MM.1S (cell line): ENCODE results near the gene HGFAC.

Source experiments
- DNase-seq: peaks from one replicate; pipeline ENCODE4 v3.0.0-alpha.2; 2015
- H2AFZ ChIP-seq: fragments of 300-600 bp; sonication (generic); 2 replicates; pipeline ENCODE4 v1.6.0; 2016; ENCODE audit warnings: antibody characterized with exemption, low read length
- H3F3A ChIP-seq: fragments of 300-600 bp; sonication (generic); 2 replicates; pipeline ENCODE4 v1.6.1; 2016; ENCODE audit warnings: mild to moderate bottlenecking, antibody characterized with exemption, low read length, moderate library complexity, mixed read lengths; ENCODE audit not compliant: insufficient read depth
- H3K27ac ChIP-seq: fragments of 300-600 bp; sonication (generic); 2 replicates; pipeline ENCODE4 v1.5.1; 2016; ENCODE audit warnings: mild to moderate bottlenecking, low read length
- H3K27me3 ChIP-seq: fragments of 300-600 bp; sonication (generic); replicated peaks from 2 replicates; pipeline ENCODE4 v1.6.0; 2016; ENCODE audit warnings: low read length; ENCODE audit not compliant: insufficient read depth
- H3K36me3 ChIP-seq: fragments of 300-600 bp; sonication (generic); replicated peaks from 2 replicates; pipeline ENCODE4 v1.6.1; 2016; ENCODE audit warnings: mild to moderate bottlenecking, low read length, mixed read lengths; ENCODE audit not compliant: insufficient read depth
- H3K4me1 ChIP-seq: fragments of 300-600 bp; sonication (generic); 2 replicates; pipeline ENCODE4 v1.6.1; 2016; ENCODE audit warnings: low read length, mixed read lengths
- H3K4me2 ChIP-seq: fragments of 300-600 bp; sonication (generic); 2 replicates; pipeline ENCODE4 v1.6.0; 2016; ENCODE audit warnings: low read depth, low read length
- H3K4me3 ChIP-seq: fragments of 300-600 bp; sonication (generic); 2 replicates; pipeline ENCODE4 v1.5.1; 2016; ENCODE audit warnings: low read length, mixed read lengths
- H3K79me2 ChIP-seq: fragments of 300-600 bp; sonication (generic); 2 replicates; pipeline ENCODE4 v1.6.1; 2016; ENCODE audit warnings: mixed run types, low read length, mixed read lengths
- H3K9ac ChIP-seq: fragments of 300-600 bp; sonication (generic); 2 replicates; pipeline ENCODE4 v1.6.1; 2016; ENCODE audit warnings: low read length, mixed read lengths
- H3K9me2 ChIP-seq: fragments of 300-600 bp; sonication (generic); replicated peaks from 2 replicates; pipeline ENCODE4 v1.6.1; 2016; ENCODE audit warnings: mild to moderate bottlenecking, low read length, mixed read lengths; ENCODE audit not compliant: insufficient read depth
- H3K9me3 ChIP-seq: fragments of 300-600 bp; sonication (generic); replicated peaks from 2 replicates; pipeline ENCODE4 v1.6.1; 2016; ENCODE audit warnings: mild to moderate bottlenecking, low read length, mixed read lengths; ENCODE audit not compliant: insufficient read depth
- H4K20me1 ChIP-seq: fragments of 300-600 bp; sonication (generic); 2 replicates; pipeline ENCODE4 v1.6.1; 2016; ENCODE audit warnings: mild to moderate bottlenecking, low read length, moderate library complexity, mixed read lengths; ENCODE audit not compliant: insufficient read depth
- CTCF ChIP-seq: fragments of 300-600 bp; sonication (generic); IDR thresholded peaks from 2 replicates; pipeline ENCODE4 v1.5.1; 2016; ENCODE audit warnings: antibody characterized with exemption, low read length, mixed read lengths
- EZH2 ChIP-seq: fragments of 300-600 bp; sonication (generic); optimal IDR thresholded peaks from 2 replicates; pipeline ENCODE3; 2017; ENCODE audit warnings: low read depth, mild to moderate bottlenecking, antibody characterized with exemption, low read length, mixed read lengths
- EZH2phosphoT487 ChIP-seq: fragments of 300-600 bp; sonication (generic); IDR thresholded peaks from 2 replicates; pipeline ENCODE4 v1.6.1; 2018; ENCODE audit warnings: antibody characterized with exemption, low read length

HGFAC gene

DNA sequence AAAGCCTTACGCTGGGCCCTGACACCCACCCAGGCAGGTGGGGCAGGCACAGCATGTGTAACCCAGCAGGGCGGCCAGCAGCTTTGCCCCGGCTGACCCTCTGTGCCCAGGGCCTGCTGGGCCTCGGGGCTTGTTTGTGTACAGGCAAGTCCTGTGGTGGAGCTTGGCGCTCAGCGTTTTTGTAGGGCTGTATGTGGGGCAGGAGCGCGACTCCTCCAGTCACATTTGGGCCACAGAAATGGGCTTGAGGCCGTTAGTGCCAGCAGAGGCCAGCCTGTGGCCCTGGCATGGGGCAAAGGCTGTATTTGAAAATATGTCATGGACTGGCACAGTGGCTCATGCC, 14.7 kb upstream of the HGFAC start:
- Histone ChIP-seq H3K27ac (no peak overlapping the region), H3K79me2 (no peaks in the 10 kb centered on the region), H3K36me3 (no peaks in the 10 kb centered on the region), H3K9me2 (no peaks in the 10 kb centered on the region), H3K27me3 (no peaks in the 10 kb centered on the region), H3F3A (no peaks in the 10 kb centered on the region), H3K4me3 (no peak overlapping the region), H3K4me2 (no peak overlapping the region), H3K4me1 (no peaks in the 10 kb centered on the region), H4K20me1 (no peaks in the 10 kb centered on the region), H3K9me3 (no peaks in the 10 kb centered on the region), H3K9ac (no peak overlapping the region), H2AFZ (no peak overlapping the region)
- no peak for TF ChIP-seq EZH2phosphoT487
- TF ChIP-seq EZH2, result no peak
- TF ChIP-seq CTCF, result no peak
- DNase-seq, result no peak

GRCh38 chr4:3427706-3428446, 13.9 kb upstream of the HGFAC start:
- no peaks in the 10 kb centered on the region for H3K79me2 ChIP-seq
- no peak overlapping the region for H3K27ac ChIP-seq
- H2AFZ ChIP-seq, result no peak overlapping the region
- no peak overlapping the region for H3K4me3 ChIP-seq
- H3F3A ChIP-seq, result no peaks in the 10 kb centered on the region
- no peak overlapping the region for H3K4me2 ChIP-seq
- no peak for DNase-seq
- TF ChIP-seq CTCF (no peak), EZH2 (no peak), EZH2phosphoT487 (no peak)
- no peaks in the 10 kb centered on the region for H3K27me3 ChIP-seq
- H3K9me2 ChIP-seq, result no peaks in the 10 kb centered on the region
- no peaks in the 10 kb centered on the region for H3K9me3 ChIP-seq
- no peaks in the 10 kb centered on the region for H3K36me3 ChIP-seq
- no peak overlapping the region for H3K9ac ChIP-seq
- no peaks in the 10 kb centered on the region for H3K4me1 ChIP-seq
- H4K20me1 ChIP-seq, result no peaks in the 10 kb centered on the region

- Histone ChIP-seq H3K4me2 (no peak overlapping the region), H3K27me3 (no peaks in the 10 kb centered on the region), H3K4me3 (no peak overlapping the region), H3K9ac (no peak overlapping the region), H3K4me1 (no peaks in the 10 kb centered on the region), H4K20me1 (no peaks in the 10 kb centered on the region), H3K36me3 (no peaks in the 10 kb centered on the region), H3K9me2 (no peaks in the 10 kb centered on the region), H3K27ac (no peak overlapping the region), H3F3A (no peaks in the 10 kb centered on the region), H2AFZ (no peak overlapping the region), H3K9me3 (no peaks in the 10 kb centered on the region), H3K79me2 (no peaks in the 10 kb centered on the region)
- no peak for DNase-seq
- TF ChIP-seq CTCF (no peak), EZH2 (no peak), EZH2phosphoT487 (no peak)
These were observed 12.1 kb upstream of the HGFAC start for GRCh38 chr4:3429651-3430050.
